Heart right ventricle (tissue), 16 donors: ENCODE data around the gene LARGE1. TPM values are rescaled to one million over a fixed set of nuclear protein-coding genes. Genes with fewer than 3 reads are reported as not detected.

Source experiments
- ATAC-seq, 8 donors: fragments of 200-7000 bp; cut with Tn5 transposase; one replicate each; pipeline ENCODE4 v1.9.1; 2020; ENCODE audit warnings: mild to moderate bottlenecking in 8 of 8, moderate library complexity in 8 of 8, moderate number of reproducible peaks in 1 of 8
- DNase-seq, 2 donors: peaks; one replicate each; pipeline ENCODE4 v3.0.0-alpha.2; 2020
- H3K27ac ChIP-seq, 10 donors: fragments of 200-600 bp; sonication (generic) in 2 of 10; one replicate each; pipeline versions ENCODE4 v1.5.0 to v1.8.0; 2020 to 2022; ENCODE audit warnings: mild to moderate bottlenecking in 3 of 10
- H3K27me3 ChIP-seq, 7 donors: fragments of 200-600 bp; one replicate each; pipeline ENCODE4 v1.8.0; 2021 to 2022; ENCODE audit warnings: mild to moderate bottlenecking in 2 of 7
- H3K36me3 ChIP-seq, 9 donors: fragments of 200-600 bp; sonication (generic) in 1 of 9; one replicate each; pipeline versions ENCODE4 v1.5.0 to v1.8.0; 2020 to 2022; ENCODE audit warnings: mild to moderate bottlenecking in 2 of 9
- H3K4me1 ChIP-seq, 9 donors: fragments of 200-600 bp; sonication (generic) in 1 of 9; one replicate each; pipeline versions ENCODE4 v1.5.0 to v1.8.0; 2020 to 2022; ENCODE audit warnings: mild to moderate bottlenecking in 4 of 9
- H3K4me3 ChIP-seq, 10 donors: fragments of 200-600 bp; sonication (generic) in 2 of 10; one replicate each; pipeline versions ENCODE4 v1.5.0 to v1.8.0; 2020 to 2022; ENCODE audit warnings: mild to moderate bottlenecking in 7 of 10, moderate library complexity in 2 of 10
- H3K9me3 ChIP-seq, 11 donors: fragments of 200-600 bp in 10 of 11; sonication (generic) in 2 of 11; one replicate each; pipeline versions ENCODE4 v1.5.0 to v1.8.0; 2013 to 2022; ENCODE audit warnings: mild to moderate bottlenecking in 2 of 11, control low read depth in 1 of 11, moderate library complexity in 1 of 11
- CTCF ChIP-seq, 9 donors: fragments of 200-600 bp; sonication (generic) in 2 of 9; IDR thresholded peaks; one replicate each; pipeline versions ENCODE4 v1.5.0 to v1.8.0; 2021 to 2022; ENCODE audit warnings: antibody characterized with exemption in 9 of 9, mild to moderate bottlenecking in 5 of 9, moderate library complexity in 1 of 9
- WGBS, 2 donors: extraction: QIAGEN DNeasy Blood & Tissue Kit; methylation state at CpG; one replicate each; pipeline ENCODE4 v1.1.7; 2013; ENCODE audit warnings: inconsistent platforms in 1 of 2; 5-methylcytosine and 5-hydroxymethylcytosine counted together
- intact Hi-C, 10 donors: fragments of 100-400 bp; cut with DNase I; formaldehyde crosslinking; loops; one replicate each; pipeline versions ENCODE4 v1.11.1 to v1.14.2; 2022
- polyA plus RNA-seq, 2 donors: library from polyadenylated mRNA; stranded (reverse); fragments of 200-250 nt; gene quantifications; one replicate each; pipeline ENCODE4 v1.2.3, GENCODE V29; 2013
- total RNA-seq, 10 donors: library from RNA; stranded (reverse); fragmentation: NEBNext Ultra II Directional in 3 of 10; extraction: Animal tissue kit (Norgen Biotek cat#: 25700) in 3 of 10; gene quantifications; one replicate each; pipeline versions ENCODE4 v1.2.1 to v1.2.4, GENCODE V29; 2021 to 2023
- donor health status: Arrhythmogenic right ventricular cardiomyopathy.
- donor health status: ischemic (EF 13 %, LVEDD 7.1; RV severe dilation, severe dysfunction).
- donor health status: healthy with polysubstance abuse.
- donor health status: DM: no; HTN: yes; CAD: no.
- donor health status: DM: no; HTN: no; CAD: no.
- donor health status: ischemic (EF 25% LVEDD 6.9; RV normal size, moderate dysfunction).
- donor health status: ischemic (EF 25% LVEDD 5.7; RV mildly dilated, moderate dysfunction).
- donor health status: healthy.
- donor health status: DM: yes; HTN: yes; CAD: no.
- donor health status: Ischemic cardiomyopathy.
- donor health status: ischemic (EF 35%, LVEDD 5.7; RV mildly dilated, moderate dysfunction).
- donor health status: nonischemic (EF 11% LVEDD 7.7; RV severe dilation, severe dysfunction).
- donor health status: DM: yes; HTN: yes; CAD: no.
- donor health status: PGD.
- donor health status: ischemic (EF 29% LVEDD 5.4; RV normal size, mild dysfunction).
- donor health status: nonischemic (EF 23%, LVEDD 6.1; RV moderate dilation, normal function).

LARGE1 gene
- total and polyA plus RNA-seq, 12 donors: 33.7 to 184 (median 144) TPM

- WGBS, 2 donors: 62 to 70% methylated on average over 11 of the region's 11 CpGs
- DNase-seq: no peak
- peak overlapping the region in 4 of 10 donors; percentile 2 to 52 (median 39) for H3K27ac ChIP-seq
Observed at GRCh38 chr22:33831207-33831606, 89.1 kb downstream of the LARGE1 start.

GRCh38 chr22:33829546-33830280, 90.6 kb downstream of the LARGE1 start:
- Histone ChIP-seq H3K36me3 (no peaks in the 10 kb centered on the region), H3K4me3 (no peak overlapping the region), H3K9me3 (no peaks in the 10 kb centered on the region), H3K27me3 (no peaks in the 10 kb centered on the region), H3K27ac (peak overlapping the region in 2 of 10 donors; percentile 10 to 30), H3K4me1 (peaks cover 5 to 77% (median 49%) of the 10 kb centered on the region in 9 donors)
- TF ChIP-seq CTCF (IDR thresholded peaks at IDR 0.05): no peak
- DNase-seq: no peak
- no peak for ATAC-seq
- intact Hi-C loops: loop anchor here in 1 of 10 donors (5.0 kb wide), 1 partner anchor 38 kb away; no protein-coding TSS in a partner anchor
- 28 to 42% methylated on average over 4 of the region's 4 CpGs for WGBS, 2 donors

More at GRCh38 chr22:33831207-33831606, 89.1 kb downstream of the LARGE1 start:
- Histone ChIP-seq H3K9me3 (no peaks in the 10 kb centered on the region), H3K27me3 (no peaks in the 10 kb centered on the region), H3K4me1 (peaks cover 8 to 77% (median 46%) of the 10 kb centered on the region in 9 donors), H3K36me3 (no peaks in the 10 kb centered on the region), H3K4me3 (no peak overlapping the region)
- intact Hi-C loops: loop anchor here in 1 of 10 donors (5.0 kb wide), 1 partner anchor 36 kb away; no protein-coding TSS in a partner anchor
- no peak for TF ChIP-seq CTCF (IDR thresholded peaks at IDR 0.05)
- ATAC-seq: no peak

GRCh38 chr22:33828302-33828701, 92.0 kb downstream of the LARGE1 start:
- no peaks in the 10 kb centered on the region for H3K27me3 ChIP-seq
- H3K27ac ChIP-seq: no peak overlapping the region
- H3K4me1 ChIP-seq: peaks cover 5 to 83% (median 47%) of the 10 kb centered on the region in 9 donors
- no peak overlapping the region for H3K4me3 ChIP-seq
- no peaks in the 10 kb centered on the region for H3K9me3 ChIP-seq
- DNase-seq (no peak), ATAC-seq (no peak)
- no peak for TF ChIP-seq CTCF (IDR thresholded peaks at IDR 0.05)
- WGBS, 2 donors: 87% methylated on average over 3 of the region's 3 CpGs
- no peaks in the 10 kb centered on the region for H3K36me3 ChIP-seq
- intact Hi-C loops: no loop called here

- H3K27me3 ChIP-seq: no peaks in the 10 kb centered on the region
- H3K9me3 ChIP-seq: no peaks in the 10 kb centered on the region
- DNase-seq: no peak
- intact Hi-C loops: no loop called here
- ATAC-seq: peak in 1 of 8 donors; percentile 46
- peaks cover 0 to 70% (median 25%) of the 10 kb centered on the region in 9 donors for H3K4me1 ChIP-seq
- H3K36me3 ChIP-seq: no peaks in the 10 kb centered on the region
- TF ChIP-seq CTCF (IDR thresholded peaks at IDR 0.05): no peak
- WGBS, 2 donors: 58 to 70% methylated on average over 5 of the region's 5 CpGs
- no peak overlapping the region for H3K4me3 ChIP-seq
- H3K27ac ChIP-seq: peak overlapping the region in 6 of 10 donors; percentile 24 to 79 (median 59)
Observed at GRCh38 chr22:33825761-33826160, 94.5 kb downstream of the LARGE1 start.
